Coronary artery (tissue), 2 donors: ENCODE results near the gene CCDC73.

Source experiments
- DNase-seq: peaks from one replicate; pipeline ENCODE4 v3.0.0-alpha.2; 2017; ENCODE audit warnings: low spot score
- H3K27ac ChIP-seq, 2 donors: fragments of 200-600 bp; sonication (generic); one replicate each; pipeline ENCODE4 v1.5.1; 2016 to 2019
- H3K4me3 ChIP-seq: fragments of 200-600 bp; sonication (generic); 2 replicates; pipeline ENCODE4 v1.5.1; 2016; ENCODE audit warnings: mild to moderate bottlenecking, moderate library complexity
- CTCF ChIP-seq: fragments of 200-600 bp; sonication (generic); IDR thresholded peaks from one replicate; pipeline ENCODE4 v1.5.1; 2019; ENCODE audit warnings: antibody characterized with exemption

Gene CCDC73

DNA sequence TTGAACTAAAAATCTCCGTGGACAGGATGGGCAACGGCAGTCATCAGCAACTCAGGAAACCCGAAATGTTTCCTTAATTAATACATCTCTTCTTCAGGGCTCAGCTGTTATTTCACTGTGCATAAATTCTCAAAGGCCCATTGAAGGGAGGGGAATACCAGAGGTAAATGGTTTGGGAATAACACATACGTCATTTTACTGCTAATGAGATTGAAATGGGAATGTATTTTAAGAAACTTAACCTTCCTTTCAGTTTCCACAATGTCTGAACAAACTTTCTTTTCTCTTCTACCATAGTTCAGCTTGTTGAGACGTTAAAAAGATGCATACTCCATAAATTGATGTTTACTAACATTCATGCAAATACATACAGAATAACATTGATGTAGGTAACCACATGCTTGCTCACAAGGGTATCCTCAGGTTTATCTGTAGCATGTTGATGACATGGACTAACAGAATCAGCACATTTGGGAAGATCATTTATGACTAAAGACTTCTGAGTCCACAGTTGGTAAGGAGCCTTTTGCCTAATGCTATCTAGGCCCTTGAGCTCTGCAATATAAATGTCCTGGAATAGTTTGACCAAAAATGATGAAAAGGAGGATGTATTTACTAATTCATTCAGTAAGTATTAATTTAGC, 27.6 kb upstream of the CCDC73 start:
- no peak overlapping the region for H3K4me3 ChIP-seq
- H3K27ac ChIP-seq = no peak overlapping the region
- TF ChIP-seq CTCF = no peak
- DNase-seq = no peak

- DNase-seq = no peak
- Histone ChIP-seq H3K4me3 (no peak overlapping the region), H3K27ac (no peak overlapping the region)
- no peak for TF ChIP-seq CTCF
Observed at GRCh38 chr11:32821517-32821916, 27.1 kb upstream of the CCDC73 start.

DNA sequence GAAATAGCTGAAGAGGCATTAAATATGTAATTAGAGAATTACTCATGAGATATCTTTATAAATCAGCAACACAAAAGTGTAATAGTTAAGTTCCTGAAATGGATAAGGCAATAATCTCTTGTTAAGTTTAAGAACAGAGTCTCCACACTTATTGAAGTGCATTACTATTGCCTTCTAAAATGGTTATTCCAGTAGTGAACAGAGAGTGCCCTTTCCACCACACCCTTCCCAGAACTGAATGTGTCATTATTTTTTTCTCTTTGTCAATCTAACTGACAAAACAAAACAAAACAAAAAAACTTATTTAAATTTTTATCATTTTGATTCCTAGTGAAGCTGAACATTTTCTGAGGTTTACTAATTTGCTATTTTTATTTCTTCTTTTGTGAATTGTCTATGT, 26.0 kb upstream of the CCDC73 start:
- no peak overlapping the region for H3K27ac ChIP-seq
- TF ChIP-seq CTCF = no peak
- no peak overlapping the region for H3K4me3 ChIP-seq
- DNase-seq = no peak

DNA sequence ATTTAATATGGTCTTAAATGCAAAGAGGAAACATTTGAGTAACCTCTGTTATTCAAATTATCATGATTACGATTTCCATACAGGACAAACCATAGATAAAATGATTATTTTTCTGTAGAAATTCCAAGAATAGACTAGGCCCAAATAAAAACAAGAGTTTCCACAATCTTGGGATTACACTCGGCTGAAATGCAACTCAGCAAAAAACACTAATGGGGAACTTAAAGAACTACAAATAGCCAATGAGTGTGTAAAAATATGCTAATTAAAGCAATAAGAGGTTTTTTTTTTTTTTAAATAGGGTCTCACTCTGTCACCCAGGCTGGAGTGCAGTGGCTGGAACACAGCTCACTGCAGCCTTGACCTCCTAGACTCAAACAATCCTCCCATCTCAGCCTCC, 24.7 kb upstream of the CCDC73 start:
- Histone ChIP-seq H3K4me3 (no peak overlapping the region), H3K27ac (no peak overlapping the region)
- no peak for DNase-seq
- no peak for TF ChIP-seq CTCF

DNA sequence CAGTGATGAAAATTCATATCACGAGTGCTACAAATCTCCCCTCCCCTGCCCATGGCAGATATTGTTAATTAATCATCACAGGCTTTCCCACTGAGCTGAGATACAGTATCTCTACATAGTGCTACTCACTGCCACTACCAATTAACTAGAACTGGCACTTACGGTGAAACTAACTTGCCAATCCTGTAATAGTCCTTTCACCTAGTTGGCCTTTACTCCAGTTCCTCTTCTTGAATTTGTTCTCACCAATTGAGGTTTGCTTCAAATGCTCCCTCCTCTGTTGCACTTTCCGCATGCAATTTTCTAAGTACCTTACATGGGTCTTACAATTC, 23.4 kb upstream of the CCDC73 start:
- TF ChIP-seq CTCF = no peak
- DNase-seq = no peak
- no peak overlapping the region for H3K27ac ChIP-seq
- H3K4me3 ChIP-seq = no peak overlapping the region

GRCh38 chr11:32817181-32817851, 22.9 kb upstream of the CCDC73 start:
- DNase-seq = no peak
- Histone ChIP-seq H3K27ac (no peak overlapping the region), H3K4me3 (no peak overlapping the region)
- no peak for TF ChIP-seq CTCF

- DNase-seq = no peak
- H3K27ac ChIP-seq = no peak overlapping the region
- peak; percentile 33 for TF ChIP-seq CTCF
- H3K4me3 ChIP-seq = no peak overlapping the region
Observed at GRCh38 chr11:32809313-32809712, 14.9 kb upstream of the CCDC73 start.
